BE2C (cell line): ENCODE results near the gene RPL38.

Experiments used
- DNase-seq: peaks from one replicate; pipeline ENCODE4 v3.0.0-alpha.2; 2020
- H3K27me3 ChIP-seq: fragments of 250-450 bp; sonication (Bioruptor Pico); 2 replicates; pipeline ENCODE4 v1.5.1; 2020; ENCODE audit warnings: mild to moderate bottlenecking
- H3K36me3 ChIP-seq: fragments of 250-450 bp; sonication (Bioruptor Pico); 2 replicates; pipeline ENCODE4 v1.5.1; 2020; ENCODE audit warnings: mild to moderate bottlenecking
- H3K4me1 ChIP-seq: fragments of 250-450 bp; sonication (Bioruptor Pico); 2 replicates; pipeline ENCODE4 v1.5.1; 2020
- H3K4me3 ChIP-seq: 2 replicates; pipeline ENCODE4 v1.5.1; 2011; ENCODE audit warnings: low read depth, low read length
- H3K9me3 ChIP-seq: fragments of 250-450 bp; sonication (Bioruptor Pico); 2 replicates; pipeline ENCODE4 v1.5.1; 2020
- CTCF ChIP-seq: IDR thresholded peaks from 2 replicates; pipeline ENCODE4 v1.5.1; 2012; ENCODE audit warnings: mild to moderate bottlenecking, low read depth, low read length

The RPL38 gene

DNA sequence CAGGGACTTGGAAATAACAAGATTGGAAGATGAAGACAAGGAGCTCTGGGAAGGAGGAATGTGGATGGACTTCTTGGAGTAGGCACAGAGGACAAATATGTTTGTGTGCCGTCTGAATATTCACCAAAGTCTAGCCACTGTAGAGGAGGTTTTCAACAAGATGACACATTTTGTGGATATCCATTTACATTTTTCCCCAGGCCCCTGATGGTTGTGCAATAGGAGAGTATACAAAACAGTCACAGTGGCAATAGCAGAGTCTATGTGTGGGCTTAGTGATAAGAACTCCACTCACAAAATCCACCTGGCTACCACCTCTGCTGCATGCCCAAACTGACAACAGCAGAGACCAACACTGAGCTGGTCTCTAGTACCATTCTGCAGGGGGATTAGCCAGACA is 32.6 kb upstream of the RPL38 start:
- no peaks in the 10 kb centered on the region for H3K9me3 ChIP-seq
- no peak for DNase-seq
- H3K36me3 ChIP-seq, result no peaks in the 10 kb centered on the region
- TF ChIP-seq CTCF, result no peak
- no peak overlapping the region for H3K4me3 ChIP-seq
- no peaks in the 10 kb centered on the region; the same call in 1 of the 2 replicates for H3K4me1 ChIP-seq
- no peaks in the 10 kb centered on the region for H3K27me3 ChIP-seq

GRCh38 chr17:74172700-74173099 is 30.8 kb upstream of the RPL38 start:
- Histone ChIP-seq H3K36me3 (no peaks in the 10 kb centered on the region), H3K27me3 (no peaks in the 10 kb centered on the region), H3K4me3 (no peak overlapping the region), H3K4me1 (no peaks in the 10 kb centered on the region; the same call in 1 of the 2 replicates), H3K9me3 (no peaks in the 10 kb centered on the region)
- DNase-seq, result no peak
- TF ChIP-seq CTCF, result no peak

- no peaks in the 10 kb centered on the region for H3K36me3 ChIP-seq
- H3K4me1 ChIP-seq, result no peaks in the 10 kb centered on the region
- H3K27me3 ChIP-seq, result no peaks in the 10 kb centered on the region
- peak; percentile 96 for TF ChIP-seq CTCF
- H3K9me3 ChIP-seq, result no peaks in the 10 kb centered on the region
- peak; percentile 78 for DNase-seq
- no peak overlapping the region for H3K4me3 ChIP-seq
Observed at GRCh38 chr17:74176546-74177001, 26.9 kb upstream of the RPL38 start.

DNA sequence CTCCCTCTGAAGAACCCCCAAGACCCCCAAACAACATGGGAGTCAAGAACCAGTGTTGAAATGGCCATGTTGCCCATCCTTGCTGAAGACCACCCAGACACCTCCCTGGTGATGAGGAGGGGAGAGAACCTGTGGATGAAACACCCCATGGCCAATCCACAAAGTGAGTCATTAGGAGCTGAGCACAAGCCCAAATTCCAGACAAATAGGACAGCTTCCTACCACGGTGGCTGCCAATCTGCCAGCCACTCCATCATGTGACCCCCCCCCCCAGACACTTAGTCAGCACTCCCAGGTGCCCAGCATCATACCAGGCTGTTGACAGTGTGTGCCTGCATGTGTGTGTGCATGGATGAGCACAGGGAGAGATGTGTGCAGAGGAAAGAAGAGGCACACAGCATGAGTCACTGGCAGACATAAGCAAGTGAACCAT is 26.4 kb upstream of the RPL38 start:
- Histone ChIP-seq H3K4me3 (no peak overlapping the region), H3K27me3 (no peaks in the 10 kb centered on the region), H3K9me3 (no peaks in the 10 kb centered on the region), H3K4me1 (no peaks in the 10 kb centered on the region), H3K36me3 (no peaks in the 10 kb centered on the region)
- no peak for DNase-seq
- TF ChIP-seq CTCF, result no peak

DNA sequence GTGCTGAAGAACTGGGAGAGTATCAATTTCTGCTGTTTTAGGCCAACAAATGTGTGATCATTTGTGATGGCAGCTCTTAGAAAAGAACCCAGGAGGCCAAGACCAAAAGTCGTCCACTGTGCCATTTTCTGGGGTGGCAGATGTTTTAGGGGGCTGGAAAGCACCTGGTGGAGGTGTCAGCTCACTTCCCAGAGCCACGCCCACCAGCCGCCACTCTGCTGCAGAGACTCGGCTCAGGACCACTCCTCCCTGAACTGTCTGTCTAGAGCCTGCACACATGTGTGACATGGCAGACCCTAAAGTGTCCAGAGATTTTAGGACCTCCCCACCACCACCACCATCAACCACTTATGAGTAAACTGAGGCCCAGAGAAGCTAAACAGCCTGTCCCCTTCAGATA is 23.9 kb upstream of the RPL38 start:
- Histone ChIP-seq H3K36me3 (no peaks in the 10 kb centered on the region), H3K27me3 (no peaks in the 10 kb centered on the region), H3K4me1 (no peaks in the 10 kb centered on the region), H3K9me3 (no peaks in the 10 kb centered on the region), H3K4me3 (no peak overlapping the region)
- DNase-seq, result no peak
- TF ChIP-seq CTCF, result no peak

GRCh38 chr17:74180336-74180735 is 23.1 kb upstream of the RPL38 start:
- no peaks in the 10 kb centered on the region for H3K9me3 ChIP-seq
- no peak for TF ChIP-seq CTCF
- H3K27me3 ChIP-seq, result no peaks in the 10 kb centered on the region
- no peak overlapping the region for H3K4me3 ChIP-seq
- H3K4me1 ChIP-seq, result no peaks in the 10 kb centered on the region
- no peaks in the 10 kb centered on the region for H3K36me3 ChIP-seq
- DNase-seq, result no peak
